Breast epithelium (tissue), 4 donors: Measurements from ENCODE around the gene KCNG2. TPM values are rescaled to one million over a fixed set of nuclear protein-coding genes. Genes with fewer than 3 reads are reported as not detected.
A peak's percentile ranks its signal among the peaks of the same experiment; 100 is the strongest.

Source experiments
- DNase-seq, 2 donors: peaks; one replicate each; pipeline ENCODE4 v3.0.0-alpha.2; 2019; ENCODE audit warnings: low spot score in 2 of 2
- H3K27ac ChIP-seq, 2 donors: fragments of 200-600 bp; sonication (generic) in 1 of 2; one replicate each; pipeline ENCODE4 v1.5.1; 2016 to 2019; ENCODE audit warnings: mild to moderate bottlenecking in 1 of 2
- H3K27me3 ChIP-seq, 2 donors: fragments of 200-600 bp; sonication (generic) in 1 of 2; one replicate each; pipeline versions ENCODE4 v1.5.1 to v1.6.0; 2017 to 2019; ENCODE audit warnings: control low read depth in 1 of 2, mild to moderate bottlenecking in 1 of 2
- H3K36me3 ChIP-seq: fragments of 200-600 bp; one replicate; pipeline ENCODE4 v1.5.1; 2019
- H3K4me1 ChIP-seq, 2 donors: fragments of 200-600 bp; sonication (generic); one replicate each; pipeline ENCODE4 v1.5.1; 2016 to 2019; ENCODE audit warnings: control low read depth in 1 of 2
- H3K4me3 ChIP-seq, 3 donors: fragments of 200-600 bp; sonication (generic); 1 replicate in 2 of 3; 2 replicates in 1 of 3; pipeline ENCODE4 v1.5.1; 2016 to 2019; ENCODE audit warnings: mild to moderate bottlenecking in 3 of 3, moderate library complexity in 2 of 3
- H3K9me3 ChIP-seq, 2 donors: fragments of 200-600 bp; sonication (generic) in 1 of 2; one replicate each; pipeline ENCODE4 v1.5.1; 2016 to 2019; ENCODE audit warnings: control low read depth in 1 of 2
- POLR2A ChIP-seq: fragments of 450-650 bp; IDR thresholded peaks from one replicate; pipeline ENCODE4 v1.6.1; 2016; ENCODE audit warnings: antibody characterized with exemption, mild to moderate bottlenecking, moderate library complexity
- POLR2AphosphoS5 ChIP-seq, 3 donors: sonication (generic); formaldehyde crosslinking; IDR thresholded peaks; one replicate each; pipeline ENCODE4 v1.6.1; 2017; ENCODE audit warnings: antibody characterized with exemption in 3 of 3
- intact Hi-C: fragments of 100-400 bp; cut with DNase I; formaldehyde crosslinking; loops from one replicate; pipeline ENCODE4 v1.15.1; 2023; ENCODE audit warnings: low total_unique reads
- total RNA-seq, 3 donors: library from RNA; depleted of rRNA; stranded (reverse); fragments of >200 nt; gene quantifications; one replicate each; pipeline ENCODE4 v1.1.0, GENCODE V29; 2016
- TF ChIP-seq, protein P1 (sequence below), 3 donors: fragments of 450-650 bp; IDR thresholded peaks; one replicate each; pipeline ENCODE4 v1.5.1; 2016 to 2017; ENCODE audit warnings: antibody characterized with exemption in 3 of 3, mild to moderate bottlenecking in 3 of 3, moderate library complexity in 3 of 3

Gene KCNG2
- total RNA-seq, 3 donors from 2014 or later, result 0.32 to 1.6 (median 0.66) TPM

GRCh38 chr18:79922971-79923411 is 125.3 kb downstream of the KCNG2 start:
- intact Hi-C loops, result no loop called here
- peak in 1 of 2 donors; percentile 30 for DNase-seq
- no peak overlapping the region for H3K4me3 ChIP-seq
- TF ChIP-seq, protein P1, sequence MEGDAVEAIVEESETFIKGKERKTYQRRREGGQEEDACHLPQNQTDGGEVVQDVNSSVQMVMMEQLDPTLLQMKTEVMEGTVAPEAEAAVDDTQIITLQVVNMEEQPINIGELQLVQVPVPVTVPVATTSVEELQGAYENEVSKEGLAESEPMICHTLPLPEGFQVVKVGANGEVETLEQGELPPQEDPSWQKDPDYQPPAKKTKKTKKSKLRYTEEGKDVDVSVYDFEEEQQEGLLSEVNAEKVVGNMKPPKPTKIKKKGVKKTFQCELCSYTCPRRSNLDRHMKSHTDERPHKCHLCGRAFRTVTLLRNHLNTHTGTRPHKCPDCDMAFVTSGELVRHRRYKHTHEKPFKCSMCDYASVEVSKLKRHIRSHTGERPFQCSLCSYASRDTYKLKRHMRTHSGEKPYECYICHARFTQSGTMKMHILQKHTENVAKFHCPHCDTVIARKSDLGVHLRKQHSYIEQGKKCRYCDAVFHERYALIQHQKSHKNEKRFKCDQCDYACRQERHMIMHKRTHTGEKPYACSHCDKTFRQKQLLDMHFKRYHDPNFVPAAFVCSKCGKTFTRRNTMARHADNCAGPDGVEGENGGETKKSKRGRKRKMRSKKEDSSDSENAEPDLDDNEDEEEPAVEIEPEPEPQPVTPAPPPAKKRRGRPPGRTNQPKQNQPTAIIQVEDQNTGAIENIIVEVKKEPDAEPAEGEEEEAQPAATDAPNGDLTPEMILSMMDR (IDR thresholded peaks at IDR 0.05), result no peak
- TF ChIP-seq POLR2AphosphoS5 (IDR thresholded peaks at IDR 0.05), result no peak
- no peak for TF ChIP-seq POLR2A
- no peaks in the 10 kb centered on the region for H3K4me1 ChIP-seq
- no peak overlapping the region for H3K27ac ChIP-seq
- H3K27me3 ChIP-seq, result no peaks in the 10 kb centered on the region
- H3K9me3 ChIP-seq, result no peaks in the 10 kb centered on the region
- H3K36me3 ChIP-seq, result peaks cover 7% of the 10 kb centered on the region

DNA sequence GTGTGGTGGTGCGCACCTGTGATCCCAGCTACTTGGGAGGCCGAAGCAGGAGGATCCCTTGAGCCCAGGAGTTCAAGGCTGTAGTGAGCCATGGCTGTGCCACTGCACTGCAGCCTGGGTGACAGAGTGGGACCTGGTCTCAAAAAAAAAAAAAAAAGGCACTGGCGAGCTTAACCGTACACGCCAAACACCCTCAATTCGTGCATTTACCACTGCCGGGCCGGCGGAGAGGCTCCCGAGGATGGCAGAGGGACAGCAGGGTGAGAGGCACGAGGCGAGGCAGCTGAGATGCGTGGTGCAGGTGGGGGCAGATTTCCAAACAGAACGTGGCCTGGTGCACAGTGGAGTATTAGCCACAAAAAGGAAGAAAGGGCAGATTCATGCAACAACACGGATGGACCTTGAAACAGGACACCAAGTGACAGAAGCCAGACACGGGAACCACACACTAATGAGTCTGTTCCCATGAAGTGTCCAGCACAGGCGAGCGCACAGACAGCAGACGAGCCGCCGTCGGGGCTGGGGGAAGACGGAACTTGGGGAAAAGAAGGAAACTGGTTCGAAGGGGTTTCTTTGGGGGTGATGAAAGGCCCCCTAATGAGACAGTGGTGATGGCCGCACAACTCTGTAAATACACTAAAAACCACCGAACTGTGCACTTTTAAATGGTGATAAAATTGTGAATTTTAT is 126.3 kb downstream of the KCNG2 start:
- no peak overlapping the region for H3K27ac ChIP-seq
- DNase-seq, result peak; percentile 12 to 19
- no peaks in the 10 kb centered on the region for H3K4me1 ChIP-seq
- no peak for TF ChIP-seq POLR2A
- no peak for TF ChIP-seq POLR2AphosphoS5 (IDR thresholded peaks at IDR 0.05)
- TF ChIP-seq, protein P1 (IDR thresholded peaks at IDR 0.05), result no peak
- H3K36me3 ChIP-seq, result no peaks in the 10 kb centered on the region
- peaks cover 5 to 6% of the 10 kb centered on the region in 2 donors for H3K9me3 ChIP-seq
- no peak overlapping the region for H3K4me3 ChIP-seq
- no peaks in the 10 kb centered on the region for H3K27me3 ChIP-seq
- intact Hi-C loops, result no loop called here

DNA sequence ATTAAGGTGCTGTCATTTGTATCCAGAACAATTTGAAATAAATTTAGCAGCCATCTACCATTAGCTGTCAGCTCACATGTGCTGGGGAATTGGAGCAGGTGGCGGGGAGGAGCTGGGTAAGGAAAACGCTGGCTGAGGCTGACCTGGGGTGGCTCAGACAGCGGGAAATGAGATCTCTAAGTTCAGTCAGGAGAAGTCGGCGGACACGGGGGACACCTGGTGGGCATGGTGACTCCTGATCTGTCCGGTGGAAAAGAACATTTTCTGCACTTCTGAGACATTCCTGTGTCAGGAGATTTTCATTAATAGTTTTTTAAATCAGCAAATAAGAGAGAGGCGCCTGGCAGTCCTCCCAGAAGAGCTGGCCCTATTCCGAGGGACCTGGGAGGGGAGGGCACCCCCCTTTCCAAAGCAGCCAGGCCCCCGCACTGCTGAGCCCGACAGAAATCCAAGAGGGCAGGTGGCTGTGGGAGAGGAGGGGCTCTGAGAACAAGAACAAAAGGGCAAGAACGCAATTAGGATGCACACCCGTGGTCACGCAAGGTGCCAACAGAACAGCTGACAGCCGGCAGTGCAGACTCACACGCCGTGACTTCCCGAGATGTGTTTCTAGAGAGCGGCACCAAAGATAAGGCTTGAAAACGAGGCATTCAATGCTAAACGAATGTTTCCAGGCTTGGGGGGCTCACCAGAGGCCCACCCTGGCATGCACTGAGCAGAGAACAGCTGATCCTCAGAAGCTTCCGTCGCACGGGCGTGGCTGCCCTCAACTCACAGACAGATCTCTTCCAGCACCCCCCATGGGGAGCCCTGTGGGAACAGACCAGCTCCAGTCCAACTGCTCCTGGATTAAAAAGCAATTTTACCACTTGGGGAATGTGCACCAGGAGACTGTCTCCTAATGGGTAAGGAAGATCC is 127.3 kb downstream of the KCNG2 start:
- no peak overlapping the region for H3K4me3 ChIP-seq
- DNase-seq, result peak; percentile 18 to 25
- H3K27me3 ChIP-seq, result no peaks in the 10 kb centered on the region
- intact Hi-C loops, result no loop called here
- H3K9me3 ChIP-seq, result peaks cover 13 to 15% of the 10 kb centered on the region in 2 donors
- no peak overlapping the region for H3K27ac ChIP-seq
- TF ChIP-seq POLR2AphosphoS5 (IDR thresholded peaks at IDR 0.05), result no peak
- no peak for TF ChIP-seq POLR2A
- TF ChIP-seq, protein P1 (IDR thresholded peaks at IDR 0.05), result no peak
- no peaks in the 10 kb centered on the region for H3K4me1 ChIP-seq
- H3K36me3 ChIP-seq, result no peaks in the 10 kb centered on the region

GRCh38 chr18:79926306-79926705 is 128.6 kb downstream of the KCNG2 start:
- Histone ChIP-seq H3K27me3 (no peaks in the 10 kb centered on the region), H3K4me1 (no peaks in the 10 kb centered on the region), H3K4me3 (no peak overlapping the region), H3K36me3 (no peaks in the 10 kb centered on the region), H3K9me3 (peaks cover 13 to 26% of the 10 kb centered on the region in 2 donors), H3K27ac (no peak overlapping the region)
- TF ChIP-seq POLR2A (no peak), POLR2AphosphoS5 (IDR thresholded peaks at IDR 0.05) (no peak)
- TF ChIP-seq, protein P1 (IDR thresholded peaks at IDR 0.05), result no peak
- DNase-seq, result peak; percentile 10 to 20
- intact Hi-C loops, result no loop called here
